ENCODE results near the gene SRPK3. TPM values are rescaled to one million over a fixed set of nuclear protein-coding genes. Genes with fewer than 3 reads are reported as not detected.
A peak's percentile ranks its signal among the peaks of the same experiment; 100 is the strongest.

The SRPK3 gene
- total RNA-seq, 2 donors from 2014 or later = not detected

GRCh38 chrX:153775293-153776119 lies 5.3 kb upstream of the SRPK3 start:
- Mint-ChIP-seq H3K9me3 (no peaks in the 10 kb centered on the region), H3K27ac (no peak overlapping the region), H3K36me3 (no peaks in the 10 kb centered on the region)
- DNase-seq (ENCODE audit: low spot score in 2 of 2) (peak in 1 of 2 donors; percentile 50), ATAC-seq (no peak)

GRCh38 chrX:153776120-153776599 lies 4.7 kb upstream of the SRPK3 start:
- Mint-ChIP-seq H3K36me3 (no peaks in the 10 kb centered on the region), H3K27ac (no peak overlapping the region), H3K9me3 (no peaks in the 10 kb centered on the region)
- ATAC-seq (no peak), DNase-seq (ENCODE audit: low spot score in 2 of 2) (no peak)

- Mint-ChIP-seq H3K9me3 (no peaks in the 10 kb centered on the region), H3K36me3 (no peaks in the 10 kb centered on the region), H3K27ac (no peak overlapping the region)
- ATAC-seq = peak in 1 of 2 donors; percentile 44
- no peak for DNase-seq (ENCODE audit: low spot score in 2 of 2)
Measured at GRCh38 chrX:153776611-153777045, 4.2 kb upstream of the SRPK3 start.

- no peak for ATAC-seq
- Mint-ChIP-seq H3K27ac (no peak overlapping the region), H3K9me3 (no peaks in the 10 kb centered on the region), H3K36me3 (no peaks in the 10 kb centered on the region)
- no peak for DNase-seq (ENCODE audit: low spot score in 2 of 2)
Measured at GRCh38 chrX:153777261-153778090, 3.4 kb upstream of the SRPK3 start.

- DNase-seq (ENCODE audit: low spot score in 2 of 2) (no peak), ATAC-seq (no peak)
- no peaks in the 10 kb centered on the region for H3K36me3 Mint-ChIP-seq
- no peak overlapping the region for H3K27ac Mint-ChIP-seq
- H3K9me3 Mint-ChIP-seq = no peaks in the 10 kb centered on the region
Measured at GRCh38 chrX:153778181-153778580, 2.7 kb upstream of the SRPK3 start.

GRCh38 chrX:153778684-153779101 lies 2.1 kb upstream of the SRPK3 start:
- H3K36me3 Mint-ChIP-seq = no peaks in the 10 kb centered on the region
- no peaks in the 10 kb centered on the region for H3K9me3 Mint-ChIP-seq
- ATAC-seq (no peak), DNase-seq (ENCODE audit: low spot score in 2 of 2) (no peak)
- no peak overlapping the region for H3K27ac Mint-ChIP-seq

- no peak for ATAC-seq
- Mint-ChIP-seq H3K36me3 (no peaks in the 10 kb centered on the region), H3K27ac (peak overlapping the region in 1 of 2 donors; percentile 88), H3K9me3 (no peaks in the 10 kb centered on the region)
- DNase-seq (ENCODE audit: low spot score in 2 of 2) = no peak
Measured at GRCh38 chrX:153779891-153780677, 757 bp upstream of the SRPK3 start.

- Mint-ChIP-seq H3K36me3 (no peaks in the 10 kb centered on the region), H3K9me3 (no peaks in the 10 kb centered on the region)
- ATAC-seq = no peak
Measured at GRCh38 chrX:153781428-153782047, 697 bp downstream of the SRPK3 start.

GRCh38 chrX:153782313-153782712 lies 1.5 kb downstream of the SRPK3 start:
- Mint-ChIP-seq H3K36me3 (no peaks in the 10 kb centered on the region), H3K9me3 (no peaks in the 10 kb centered on the region), H3K27ac (no peak overlapping the region)
- no peak for DNase-seq (ENCODE audit: low spot score in 2 of 2)
- ATAC-seq = peak in 1 of 2 donors; percentile 23

More at GRCh38 chrX:153781428-153782047, 697 bp downstream of the SRPK3 start:
- DNase-seq (ENCODE audit: low spot score in 2 of 2) = no peak
- H3K27ac Mint-ChIP-seq = no peak overlapping the region

GRCh38 chrX:153782871-153783270 lies 2.0 kb downstream of the SRPK3 start:
- Mint-ChIP-seq H3K36me3 (no peaks in the 10 kb centered on the region), H3K9me3 (no peaks in the 10 kb centered on the region), H3K27ac (no peak overlapping the region)
- no peak for ATAC-seq
- no peak for DNase-seq (ENCODE audit: low spot score in 2 of 2)

GRCh38 chrX:153783378-153784013 lies 2.7 kb downstream of the SRPK3 start:
- no peak for ATAC-seq
- no peaks in the 10 kb centered on the region for H3K9me3 Mint-ChIP-seq

GRCh38 chrX:153784325-153784967 lies 3.6 kb downstream of the SRPK3 start:
- Mint-ChIP-seq H3K36me3 (no peaks in the 10 kb centered on the region), H3K9me3 (no peaks in the 10 kb centered on the region)

More at GRCh38 chrX:153783378-153784013, 2.7 kb downstream of the SRPK3 start:
- no peak for DNase-seq (ENCODE audit: low spot score in 2 of 2)
- Mint-ChIP-seq H3K36me3 (no peaks in the 10 kb centered on the region), H3K27ac (no peak overlapping the region)

GRCh38 chrX:153786669-153787068 lies 5.8 kb downstream of the SRPK3 start:
- Mint-ChIP-seq H3K36me3 (no peaks in the 10 kb centered on the region), H3K9me3 (no peaks in the 10 kb centered on the region), H3K27ac (no peak overlapping the region)
- DNase-seq (ENCODE audit: low spot score in 2 of 2) (no peak), ATAC-seq (no peak)

More at GRCh38 chrX:153784325-153784967, 3.6 kb downstream of the SRPK3 start:
- DNase-seq (ENCODE audit: low spot score in 2 of 2) (no peak), ATAC-seq (no peak)
- H3K27ac Mint-ChIP-seq = no peak overlapping the region

- Mint-ChIP-seq H3K27ac (no peak overlapping the region), H3K9me3 (no peaks in the 10 kb centered on the region), H3K36me3 (peaks cover 7 to 8% of the 10 kb centered on the region in 2 donors)
- no peak for ATAC-seq
- DNase-seq (ENCODE audit: low spot score in 2 of 2) = no peak
Measured at GRCh38 chrX:153789654-153790053, 8.8 kb downstream of the SRPK3 start.

GRCh38 chrX:153791104-153791852 lies 10.4 kb downstream of the SRPK3 start:
- H3K27ac Mint-ChIP-seq = no peak overlapping the region
- ATAC-seq (no peak), DNase-seq (ENCODE audit: low spot score in 2 of 2) (no peak)
- no peaks in the 10 kb centered on the region for H3K9me3 Mint-ChIP-seq
- peaks cover 11 to 13% of the 10 kb centered on the region in 2 donors for H3K36me3 Mint-ChIP-seq

Data from activated naive CD4-positive, alpha-beta T cell treated with anti-CD3 and anti-CD28 coated beads, Interleukin-2, amount 50 U/mL, for 72 hours (primary cell).